ENCODE data around the gene NDUFB10. TPM values are rescaled to one million over a fixed set of nuclear protein-coding genes. Genes with fewer than 3 reads are reported as not detected.

NDUFB10 gene
- total and polyA plus RNA-seq, 2 donors (not counting 1 experiment from before 2014, with no cell fraction given): 123 to 149 TPM

- Histone ChIP-seq H2AFZ (ENCODE audit: low read length) (no peak overlapping the region), H3K4me2 (ENCODE audit: extremely low read depth, insufficient read depth, low read length) (no peak overlapping the region), H4K20me1 (ENCODE audit: control insufficient read depth, extremely low read depth, insufficient read depth, low read length) (no peaks in the 10 kb centered on the region), H3K9ac (ENCODE audit: insufficient read depth, low read length) (no peak overlapping the region), H3K27me3 (ENCODE audit: control insufficient read depth, insufficient read depth, low read length) (peaks cover 12% of the 10 kb centered on the region), H3K79me2 (ENCODE audit: control insufficient read depth, insufficient read depth, low read length) (peaks cover 14% of the 10 kb centered on the region), H3K36me3 (ENCODE audit: control insufficient read depth, insufficient read depth, low read length) (peaks cover 37% of the 10 kb centered on the region), H3K4me1 (ENCODE audit: control insufficient read depth, extremely low read depth, insufficient read depth, low read length) (no peaks in the 10 kb centered on the region), H3K4me3 (replicated peaks in 1 of 4; ENCODE audit: control extremely low read depth in 1 of 4, insufficient read depth in 1 of 4, low read depth in 3 of 4, low read length in 4 of 4) (no peak overlapping the region), H3K9me3 (ENCODE audit: control insufficient read depth, insufficient read depth, low read depth, low read length) (no peaks in the 10 kb centered on the region), H3K27ac (ENCODE audit: insufficient read depth, low read length) (no peak overlapping the region)
- DNase-seq (ENCODE audit: low read depth in 2 of 2): no peak
- TF ChIP-seq, protein P1, sequence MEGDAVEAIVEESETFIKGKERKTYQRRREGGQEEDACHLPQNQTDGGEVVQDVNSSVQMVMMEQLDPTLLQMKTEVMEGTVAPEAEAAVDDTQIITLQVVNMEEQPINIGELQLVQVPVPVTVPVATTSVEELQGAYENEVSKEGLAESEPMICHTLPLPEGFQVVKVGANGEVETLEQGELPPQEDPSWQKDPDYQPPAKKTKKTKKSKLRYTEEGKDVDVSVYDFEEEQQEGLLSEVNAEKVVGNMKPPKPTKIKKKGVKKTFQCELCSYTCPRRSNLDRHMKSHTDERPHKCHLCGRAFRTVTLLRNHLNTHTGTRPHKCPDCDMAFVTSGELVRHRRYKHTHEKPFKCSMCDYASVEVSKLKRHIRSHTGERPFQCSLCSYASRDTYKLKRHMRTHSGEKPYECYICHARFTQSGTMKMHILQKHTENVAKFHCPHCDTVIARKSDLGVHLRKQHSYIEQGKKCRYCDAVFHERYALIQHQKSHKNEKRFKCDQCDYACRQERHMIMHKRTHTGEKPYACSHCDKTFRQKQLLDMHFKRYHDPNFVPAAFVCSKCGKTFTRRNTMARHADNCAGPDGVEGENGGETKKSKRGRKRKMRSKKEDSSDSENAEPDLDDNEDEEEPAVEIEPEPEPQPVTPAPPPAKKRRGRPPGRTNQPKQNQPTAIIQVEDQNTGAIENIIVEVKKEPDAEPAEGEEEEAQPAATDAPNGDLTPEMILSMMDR (conservative IDR thresholded peaks at IDR 0.05 in 1 of 2, IDR thresholded peaks at IDR 0.05 in 1 of 2; ENCODE audit: low read depth in 1 of 2, low read length in 2 of 2): no peak
- no peak for TF ChIP-seq EZH2 (IDR thresholded peaks at IDR 0.05; ENCODE audit: low read length, missing control alignments)
Observed at GRCh38 chr16:1976216-1976520, 16.8 kb downstream of the NDUFB10 start.

GRCh38 chr16:1976951-1977874 is 17.9 kb downstream of the NDUFB10 start:
- H3K9ac ChIP-seq (ENCODE audit: insufficient read depth, low read length): no peak overlapping the region
- no peak overlapping the region for H3K4me2 ChIP-seq (ENCODE audit: extremely low read depth, insufficient read depth, low read length)
- TF ChIP-seq, protein P1 (conservative IDR thresholded peaks at IDR 0.05 in 1 of 2, IDR thresholded peaks at IDR 0.05 in 1 of 2; ENCODE audit: low read depth in 1 of 2, low read length in 2 of 2): no peak
- TF ChIP-seq EZH2 (IDR thresholded peaks at IDR 0.05; ENCODE audit: low read length, missing control alignments): no peak
- H3K9me3 ChIP-seq (ENCODE audit: control insufficient read depth, insufficient read depth, low read depth, low read length): no peaks in the 10 kb centered on the region
- H3K36me3 ChIP-seq (ENCODE audit: control insufficient read depth, insufficient read depth, low read length): peaks cover 37% of the 10 kb centered on the region
- H3K27me3 ChIP-seq (ENCODE audit: control insufficient read depth, insufficient read depth, low read length): peaks cover 19% of the 10 kb centered on the region
- H3K4me3 ChIP-seq (replicated peaks in 1 of 4; ENCODE audit: control extremely low read depth in 1 of 4, insufficient read depth in 1 of 4, low read depth in 3 of 4, low read length in 4 of 4): no peak overlapping the region
- H3K27ac ChIP-seq (ENCODE audit: insufficient read depth, low read length): no peak overlapping the region
- H2AFZ ChIP-seq (ENCODE audit: low read length): no peak overlapping the region
- H3K4me1 ChIP-seq (ENCODE audit: control insufficient read depth, extremely low read depth, insufficient read depth, low read length): no peaks in the 10 kb centered on the region
- DNase-seq (ENCODE audit: low read depth in 2 of 2): no peak
- no peaks in the 10 kb centered on the region for H4K20me1 ChIP-seq (ENCODE audit: control insufficient read depth, extremely low read depth, insufficient read depth, low read length)
- peaks cover 13% of the 10 kb centered on the region for H3K79me2 ChIP-seq (ENCODE audit: control insufficient read depth, insufficient read depth, low read length)

- Histone ChIP-seq H4K20me1 (ENCODE audit: control insufficient read depth, extremely low read depth, insufficient read depth, low read length) (no peaks in the 10 kb centered on the region), H3K9ac (ENCODE audit: insufficient read depth, low read length) (no peak overlapping the region), H3K4me1 (ENCODE audit: control insufficient read depth, extremely low read depth, insufficient read depth, low read length) (no peaks in the 10 kb centered on the region), H3K4me2 (ENCODE audit: extremely low read depth, insufficient read depth, low read length) (no peak overlapping the region), H3K27me3 (ENCODE audit: control insufficient read depth, insufficient read depth, low read length) (peaks cover 19% of the 10 kb centered on the region), H2AFZ (ENCODE audit: low read length) (no peak overlapping the region), H3K27ac (ENCODE audit: insufficient read depth, low read length) (no peak overlapping the region), H3K79me2 (ENCODE audit: control insufficient read depth, insufficient read depth, low read length) (peaks cover 6% of the 10 kb centered on the region), H3K4me3 (replicated peaks in 1 of 4; ENCODE audit: control extremely low read depth in 1 of 4, insufficient read depth in 1 of 4, low read depth in 3 of 4, low read length in 4 of 4) (no peak overlapping the region), H3K36me3 (ENCODE audit: control insufficient read depth, insufficient read depth, low read length) (peaks cover 37% of the 10 kb centered on the region), H3K9me3 (ENCODE audit: control insufficient read depth, insufficient read depth, low read depth, low read length) (no peaks in the 10 kb centered on the region)
- no peak for DNase-seq (ENCODE audit: low read depth in 2 of 2)
- TF ChIP-seq, protein P1 (conservative IDR thresholded peaks at IDR 0.05 in 1 of 2, IDR thresholded peaks at IDR 0.05 in 1 of 2; ENCODE audit: low read depth in 1 of 2, low read length in 2 of 2): no peak
- TF ChIP-seq EZH2 (IDR thresholded peaks at IDR 0.05; ENCODE audit: low read length, missing control alignments): no peak
Observed at GRCh38 chr16:1977875-1978268, 18.5 kb downstream of the NDUFB10 start.
